Body of pancreas (tissue), 4 donors: Measurements from ENCODE around the gene TADA2A. TPM values are rescaled to one million over a fixed set of nuclear protein-coding genes. Genes with fewer than 3 reads are reported as not detected.

ENCODE experiments used
- ATAC-seq: fragments of 150-250 bp; one replicate; pipeline ENCODE4 v1.9.1; 2016
- DNase-seq, 4 donors: peaks; one replicate each; pipeline ENCODE4 v3.0.0-alpha.2; 2019
- H3K27ac ChIP-seq, 4 donors: fragments of 200-600 bp; sonication (generic); 1 replicate in 3 of 4; 2 replicates in 1 of 4; pipeline versions ENCODE4 v1.5.1 to v1.6.1; 2016 to 2019; ENCODE audit warnings: mild to moderate bottlenecking in 1 of 4, mixed read lengths in 1 of 4, moderate library complexity in 1 of 4
- H3K27me3 ChIP-seq, 2 donors: fragments of 200-600 bp; sonication (generic); one replicate each; pipeline ENCODE4 v1.6.0; 2016; ENCODE audit warnings: mild to moderate bottlenecking in 1 of 2
- H3K36me3 ChIP-seq, 2 donors: fragments of 200-600 bp; sonication (generic); replicated peaks in 1 of 2; 2 replicates each; pipeline ENCODE4 v1.5.1; 2016; ENCODE audit warnings: low read depth in 2 of 2; ENCODE audit not compliant: insufficient read depth in 1 of 2
- H3K4me1 ChIP-seq: fragments of 200-600 bp; sonication (generic); one replicate; pipeline ENCODE4 v1.6.0; 2016
- H3K4me3 ChIP-seq, 2 donors: fragments of 200-600 bp; sonication (generic); 1 replicate in 1 of 2; 2 replicates in 1 of 2; pipeline ENCODE4 v1.5.1; 2016 to 2019
- H3K9me3 ChIP-seq, 3 donors: fragments of 200-600 bp; sonication (generic); 1 replicate in 2 of 3; 2 replicates in 1 of 3; pipeline ENCODE4 v1.5.1; 2016
- CTCF ChIP-seq, 7 experiments: fragments of 450-650 bp in 4 of 7; fragments of 200-600 bp in 3 of 7; sonication (generic) in 3 of 7; IDR thresholded peaks; one replicate each; pipeline ENCODE4 v1.5.1; 2016 to 2019; ENCODE audit warnings: antibody characterized with exemption in 7 of 7
- POLR2A ChIP-seq, 3 donors: fragments of 450-650 bp; IDR thresholded peaks; one replicate each; pipeline ENCODE4 v1.6.1; 2016; ENCODE audit warnings: antibody characterized with exemption in 3 of 3, mild to moderate bottlenecking in 2 of 3
- WGBS, 2 donors: methylation state at CpG; one replicate each; pipeline ENCODE4 v1.1.5; 2017; 5-methylcytosine and 5-hydroxymethylcytosine counted together
- intact Hi-C: fragments of 100-400 bp; cut with DNase I; formaldehyde crosslinking; loops from one replicate; pipeline ENCODE4 v1.15.1; 2023
- total RNA-seq, 2 donors: library from RNA; depleted of rRNA; stranded (reverse); fragments of >200 nt; gene quantifications; one replicate each; pipeline ENCODE4 v1.1.0, GENCODE V29; 2016

Gene TADA2A
- total RNA-seq, 2 donors from 2014 or later = 9.9 to 13.5 TPM

- H3K4me1 ChIP-seq = no peaks in the 10 kb centered on the region
- H3K9me3 ChIP-seq = no peaks in the 10 kb centered on the region
- WGBS, 2 donors = 63 to 76% methylated on average over 4 of the region's 4 CpGs
- H3K27me3 ChIP-seq = no peaks in the 10 kb centered on the region
- intact Hi-C loops = no loop called here
- no peak overlapping the region for H3K4me3 ChIP-seq
- no peak for TF ChIP-seq CTCF (IDR thresholded peaks at IDR 0.05)
- no peak for TF ChIP-seq POLR2A (IDR thresholded peaks at IDR 0.05)
- peaks cover under 1 to 13% of the 10 kb centered on the region in 2 donors for H3K36me3 ChIP-seq
- ATAC-seq (no peak), DNase-seq (no peak)
- no peak overlapping the region for H3K27ac ChIP-seq
Observed at GRCh38 chr17:37422971-37423625, 16.4 kb downstream of the TADA2A start.

DNA sequence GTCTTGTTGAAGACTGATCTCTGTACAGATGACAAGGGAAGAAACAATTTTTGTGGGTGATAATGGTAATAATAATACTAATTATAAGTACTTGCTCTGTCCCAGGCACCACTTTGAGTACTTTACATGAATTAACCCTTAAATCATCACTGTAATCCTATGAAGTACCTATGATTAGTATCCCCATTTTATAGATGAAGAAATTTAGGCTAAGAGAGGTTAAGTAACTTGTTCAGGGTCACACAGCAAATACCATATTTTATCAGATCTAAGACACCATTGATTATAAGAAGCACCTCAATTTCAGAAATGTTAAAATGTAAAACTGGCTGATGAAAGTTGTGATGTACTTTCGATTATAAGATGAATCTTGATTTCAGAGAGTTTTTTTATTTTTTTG, 18.6 kb downstream of the TADA2A start:
- no peak overlapping the region for H3K27ac ChIP-seq
- TF ChIP-seq POLR2A (IDR thresholded peaks at IDR 0.05) (no peak), CTCF (IDR thresholded peaks at IDR 0.05) (no peak)
- DNase-seq = no peak
- ATAC-seq = no peak
- 83 to 100% methylated on average over 1 of the region's 1 CpG for WGBS, 2 donors
- intact Hi-C loops = no loop called here
- no peaks in the 10 kb centered on the region for H3K9me3 ChIP-seq
- H3K4me1 ChIP-seq = no peaks in the 10 kb centered on the region
- H3K27me3 ChIP-seq = no peaks in the 10 kb centered on the region
- peaks cover 4 to 14% of the 10 kb centered on the region in 2 donors for H3K36me3 ChIP-seq
- no peak overlapping the region for H3K4me3 ChIP-seq

GRCh38 chr17:37429039-37429438, 22.4 kb downstream of the TADA2A start:
- WGBS, 2 donors = 93 to 98% methylated on average over 3 of the region's 3 CpGs
- peaks cover 4 to 14% of the 10 kb centered on the region in 2 donors for H3K36me3 ChIP-seq
- H3K9me3 ChIP-seq = no peaks in the 10 kb centered on the region
- no peak for DNase-seq
- no peak overlapping the region for H3K27ac ChIP-seq
- no peaks in the 10 kb centered on the region for H3K4me1 ChIP-seq
- no peak overlapping the region for H3K4me3 ChIP-seq
- intact Hi-C loops = no loop called here
- no peaks in the 10 kb centered on the region for H3K27me3 ChIP-seq
- no peak for ATAC-seq
- TF ChIP-seq POLR2A (IDR thresholded peaks at IDR 0.05) (no peak), CTCF (IDR thresholded peaks at IDR 0.05) (no peak)

GRCh38 chr17:37429453-37429852, 22.8 kb downstream of the TADA2A start:
- Histone ChIP-seq H3K27ac (no peak overlapping the region), H3K4me3 (no peak overlapping the region), H3K4me1 (no peaks in the 10 kb centered on the region), H3K27me3 (no peaks in the 10 kb centered on the region), H3K9me3 (no peaks in the 10 kb centered on the region), H3K36me3 (peaks cover 4 to 14% of the 10 kb centered on the region in 2 donors)
- TF ChIP-seq CTCF (IDR thresholded peaks at IDR 0.05) (no peak), POLR2A (IDR thresholded peaks at IDR 0.05) (no peak)
- no peak for ATAC-seq
- 94% methylated on average over 1 of the region's 1 CpG for WGBS, 2 donors
- no peak for DNase-seq
- intact Hi-C loops = no loop called here

GRCh38 chr17:37430051-37430627, 23.5 kb downstream of the TADA2A start:
- no peaks in the 10 kb centered on the region for H3K4me1 ChIP-seq
- TF ChIP-seq POLR2A (IDR thresholded peaks at IDR 0.05) (no peak), CTCF (IDR thresholded peaks at IDR 0.05) (no peak)
- no peaks in the 10 kb centered on the region for H3K9me3 ChIP-seq
- H3K36me3 ChIP-seq = peaks cover 4 to 9% of the 10 kb centered on the region in 2 donors
- H3K27ac ChIP-seq = no peak overlapping the region
- ATAC-seq (no peak), DNase-seq (no peak)
- WGBS, 2 donors = 56% methylated on average over 1 of the region's 1 CpG
- H3K4me3 ChIP-seq = no peak overlapping the region
- intact Hi-C loops = no loop called here
- no peaks in the 10 kb centered on the region for H3K27me3 ChIP-seq
